Fibroblast of lung (primary cell): Measurements from ENCODE around the gene B4GALT7. TPM values are rescaled to one million over a fixed set of nuclear protein-coding genes. Genes with fewer than 3 reads are reported as not detected.

Source experiments
- DNase-seq, 2 donors: peaks; one replicate each; pipeline versions ENCODE4 v3.0.0 to v3.0.0-alpha.2; 2010; ENCODE audit warnings: low read depth in 2 of 2
- H2AFZ ChIP-seq: 2 replicates; pipeline ENCODE4 v1.5.1; 2012; ENCODE audit warnings: low read length, control low read depth, inconsistent platforms
- H3K27ac ChIP-seq: 2 replicates; pipeline ENCODE4 v1.5.1; 2011; ENCODE audit warnings: low read length, control low read depth; ENCODE audit not compliant: insufficient read depth
- H3K27me3 ChIP-seq: 2 replicates; pipeline ENCODE4 v1.5.1; 2011; ENCODE audit warnings: mild to moderate bottlenecking, low read length; ENCODE audit not compliant: control insufficient read depth, insufficient read depth
- H3K36me3 ChIP-seq: 2 replicates; pipeline ENCODE4 v1.5.1; 2011; ENCODE audit warnings: low read length; ENCODE audit not compliant: control insufficient read depth, insufficient read depth
- H3K4me1 ChIP-seq: 2 replicates; pipeline ENCODE4 v1.5.1; 2011; ENCODE audit warnings: low read length; ENCODE audit not compliant: control insufficient read depth, insufficient read depth; ENCODE audit errors: extremely low read depth
- H3K4me2 ChIP-seq: 2 replicates; pipeline ENCODE4 v1.5.1; 2011; ENCODE audit warnings: low read length, control low read depth; ENCODE audit not compliant: insufficient read depth; ENCODE audit errors: extremely low read depth
- H3K4me3 ChIP-seq, 4 experiments: fragments of 200-600 bp in 1 of 4; sonication (generic) in 1 of 4; replicated peaks in 1 of 4; 2 replicates each; pipeline ENCODE4 v1.5.1; 2011 to 2016; ENCODE audit warnings: low read length in 4 of 4, low read depth in 3 of 4, mild to moderate bottlenecking in 3 of 4, control low read depth in 2 of 4, inconsistent platforms in 1 of 4, mixed read lengths in 1 of 4; ENCODE audit not compliant: insufficient read depth in 1 of 4; ENCODE audit errors: control extremely low read depth in 1 of 4
- H3K79me2 ChIP-seq: 2 replicates; pipeline ENCODE4 v1.5.1; 2012; ENCODE audit warnings: mild to moderate bottlenecking, low read length, inconsistent platforms; ENCODE audit not compliant: control insufficient read depth, insufficient read depth
- H3K9ac ChIP-seq: 2 replicates; pipeline ENCODE4 v1.5.1; 2011; ENCODE audit warnings: mild to moderate bottlenecking, low read length, control low read depth; ENCODE audit not compliant: insufficient read depth
- H3K9me3 ChIP-seq: 2 replicates; pipeline ENCODE4 v1.5.1; 2012; ENCODE audit warnings: low read depth, low read length; ENCODE audit not compliant: control insufficient read depth, insufficient read depth
- H4K20me1 ChIP-seq: 2 replicates; pipeline ENCODE4 v1.5.1; 2011; ENCODE audit warnings: low read length; ENCODE audit not compliant: control insufficient read depth, insufficient read depth; ENCODE audit errors: extremely low read depth
- CTCF ChIP-seq, 2 donors: IDR thresholded peaks in 1 of 2; conservative IDR thresholded peaks in 1 of 2; 1 replicate in 1 of 2; 2 replicates in 1 of 2; pipeline ENCODE4 v1.5.1; 2011 to 2012; ENCODE audit warnings: low read length in 2 of 2, control low read depth in 1 of 2, inconsistent platforms in 1 of 2, low read depth in 1 of 2, mild to moderate bottlenecking in 1 of 2
- EZH2 ChIP-seq: IDR thresholded peaks from 2 replicates; pipeline ENCODE4 v1.5.1; 2012; ENCODE audit warnings: low read length, control low read depth, mild to moderate bottlenecking; ENCODE audit errors: missing control alignments
- polyA minus RNA-seq: library from RNA; depleted of rRNA, polyadenylated mRNA; stranded (reverse); fragments of >200 nt; gene quantifications from 2 replicates; pipeline ENCODE4 v1.2.3, GENCODE V29; 2011; ENCODE audit warnings: low replicate concordance
- polyA plus RNA-seq, 2 donors: library from polyadenylated mRNA; depleted of rRNA in 1 of 2; stranded (reverse) in 1 of 2; unstranded in 1 of 2; fragments of >200 nt; gene quantifications; 2 replicates each; pipeline ENCODE4 v1.2.1, GENCODE V29; 2011 to 2012; ENCODE audit warnings: missing spikeins in 1 of 2
- total RNA-seq: library from RNA; depleted of rRNA; stranded (reverse); fragments of >200 nt; gene quantifications from 2 replicates; pipeline ENCODE4 v1.2.1, GENCODE V29; 2014

Gene B4GALT7
- total RNA-seq (21.6 and 29.1 TPM in 2 replicates), polyA plus RNA-seq (18.2 and 20.8 TPM in 2 replicates), polyA minus RNA-seq (28.3 and 30.6 TPM in 2 replicates)
- polyA plus RNA-seq (2012): 30.8 and 30.9 TPM in 2 replicates

GRCh38 chr5:177599731-177600507 is at the start of gene B4GALT7:
Gene B4GALT7, plus strand, starts transcription at chr5:177600132. Its CDS starts 79 bp downstream, at chr5:177600211.
- H3K4me3 ChIP-seq: peak within 1 kb of the TSS; percentile 66 to 94 (median 75)
- H4K20me1 ChIP-seq: no peaks in the 10 kb centered on the region
- H3K4me1 ChIP-seq: no peaks in the 10 kb centered on the region
- H3K4me2 ChIP-seq: peak within 1 kb of the TSS; percentile 92
- H2AFZ ChIP-seq: peak within 1 kb of the TSS; percentile 85
- H3K79me2 ChIP-seq: peaks cover 2% of the 10 kb centered on the region
- H3K27ac ChIP-seq: peak within 1 kb of the TSS; percentile 79
- H3K9ac ChIP-seq: peak within 1 kb of the TSS; percentile 87
- peak; percentile 70 to 74 for DNase-seq
- peaks cover 13% of the 10 kb centered on the region for H3K36me3 ChIP-seq
- H3K27me3 ChIP-seq: no peaks in the 10 kb centered on the region
- TF ChIP-seq CTCF (conservative IDR thresholded peaks at IDR 0.05 in 1 of 2, IDR thresholded peaks at IDR 0.05 in 1 of 2; ENCODE audit: low read depth in 1 of 2, low read length in 2 of 2) (no peak), EZH2 (no peak)
- H3K9me3 ChIP-seq: no peaks in the 10 kb centered on the region

GRCh38 chr5:177552839-177553455 is 47.0 kb upstream of the B4GALT7 start:
- H3K9me3 ChIP-seq: no peaks in the 10 kb centered on the region
- peak overlapping the region; percentile 1 for H3K27ac ChIP-seq
- H2AFZ ChIP-seq: no peak overlapping the region
- no peak for TF ChIP-seq EZH2
- peak in 1 of 2 donors; percentile 12 for TF ChIP-seq CTCF (conservative IDR thresholded peaks at IDR 0.05 in 1 of 2, IDR thresholded peaks at IDR 0.05 in 1 of 2; ENCODE audit: low read depth in 1 of 2, low read length in 2 of 2)
- peak in 1 of 2 donors; percentile 17 for DNase-seq
- H4K20me1 ChIP-seq: no peaks in the 10 kb centered on the region
- peaks cover 58% of the 10 kb centered on the region for H3K79me2 ChIP-seq
- peak overlapping the region; percentile 81 for H3K4me2 ChIP-seq
- no peak overlapping the region for H3K9ac ChIP-seq
- H3K4me1 ChIP-seq: peaks cover 6% of the 10 kb centered on the region
- H3K4me3 ChIP-seq: peak overlapping the region; percentile 59 to 90 (median 82)
- no peaks in the 10 kb centered on the region for H3K27me3 ChIP-seq
- H3K36me3 ChIP-seq: peaks cover 5% of the 10 kb centered on the region
